PC-9 (cell line): ENCODE data around the gene TMTC2. TPM values are rescaled to one million over a fixed set of nuclear protein-coding genes. Genes with fewer than 3 reads are reported as not detected.

Experiments used
- BruUV-seq: library from RNA; stranded (reverse); fragments of 400-500 nt; replicated peaks from 2 replicates; lab custom pipeline; 2021; lab: Mats Ljungman, UMichigan
- CTCF ChIA-PET: fragments of 300-600 bp; sonication (Branson Sonifier 250); formaldehyde crosslinking; loops from one replicate; lab custom pipeline; 2022; ENCODE audit warnings: antibody characterized with exemption; lab: Charles Lee
- POLR2A ChIA-PET: fragments of 300-600 bp; sonication (Branson Sonifier 250); formaldehyde crosslinking; loops from one replicate; lab custom pipeline; 2022; ENCODE audit warnings: antibody characterized with exemption; ENCODE audit not compliant: unreplicated experiment; lab: Charles Lee
- DNase-seq, 2 experiments: peaks; one replicate each; pipeline versions ENCODE4 v3.0.0 to v3.0.0-alpha.2; 2015 to 2022; ENCODE audit warnings: mixed read lengths in 1 of 2
- H2AFZ ChIP-seq: fragments of 200-600 bp; sonication (generic); 2 replicates; pipeline ENCODE4 v1.8.1; 2017; ENCODE audit warnings: antibody characterized with exemption
- H3F3A ChIP-seq: fragments of 200-600 bp; sonication (generic); 2 replicates; pipeline ENCODE4 v1.8.1; 2017; ENCODE audit warnings: antibody characterized with exemption, mild to moderate bottlenecking, low read depth; ENCODE audit not compliant: insufficient read depth
- H3K27ac ChIP-seq: fragments of 200-600 bp; sonication (generic); 2 replicates; pipeline ENCODE4 v1.6.1; 2016; ENCODE audit warnings: mixed run types
- H3K27me3 ChIP-seq: fragments of 200-600 bp; sonication (generic); 2 replicates; pipeline ENCODE4 v1.6.1; 2016; ENCODE audit warnings: low read depth, mixed run types; ENCODE audit not compliant: insufficient read depth
- H3K36me3 ChIP-seq: fragments of 200-600 bp; sonication (generic); 2 replicates; pipeline ENCODE4 v1.6.1; 2016; ENCODE audit warnings: low read depth, mixed run types
- H3K4me1 ChIP-seq: fragments of 200-600 bp; sonication (generic); replicated peaks from 2 replicates; pipeline ENCODE4 v1.6.1; 2016; ENCODE audit warnings: mixed run types; ENCODE audit not compliant: insufficient read depth
- H3K4me2 ChIP-seq: fragments of 200-600 bp; sonication (generic); 2 replicates; pipeline ENCODE4 v1.6.1; 2017; ENCODE audit warnings: mixed run types
- H3K4me3 ChIP-seq: fragments of 200-600 bp; sonication (generic); 2 replicates; pipeline ENCODE4 v1.6.1; 2016; ENCODE audit warnings: mixed run types
- H3K79me2 ChIP-seq: fragments of 200-600 bp; sonication (generic); 2 replicates; pipeline ENCODE4 v1.6.1; 2017; ENCODE audit warnings: low read depth, mixed run types
- H3K9me2 ChIP-seq: fragments of 200-600 bp; sonication (generic); 2 replicates; pipeline ENCODE4 v1.8.1; 2017; ENCODE audit warnings: mild to moderate bottlenecking; ENCODE audit not compliant: insufficient read depth
- H3K9me3 ChIP-seq: fragments of 200-600 bp; sonication (generic); 2 replicates; pipeline ENCODE4 v1.8.1; 2016; ENCODE audit warnings: low read depth; ENCODE audit not compliant: insufficient read depth
- H4K20me1 ChIP-seq: fragments of 200-600 bp; sonication (generic); 2 replicates; pipeline ENCODE4 v1.8.1; 2017; ENCODE audit not compliant: insufficient read depth
- CTCF ChIP-seq: fragments of 200-600 bp; sonication (generic); conservative IDR thresholded peaks from 2 replicates; pipeline ENCODE4 v1.6.1; 2017; ENCODE audit warnings: mixed run types, antibody characterized with exemption, mild to moderate bottlenecking, moderate library complexity
- EZH2 ChIP-seq: fragments of 200-600 bp; sonication (generic); IDR thresholded peaks from 2 replicates; pipeline ENCODE4 v1.8.0; 2017; ENCODE audit warnings: antibody characterized with exemption, low read depth
- intact Hi-C: fragments of 100-400 bp; cut with micrococcal nuclease; formaldehyde crosslinking; loops from one replicate; pipeline ENCODE4 v1.10.0; 2022; ENCODE audit not compliant: unreplicated experiment
- total RNA-seq: library from RNA; stranded (reverse); gene quantifications from 2 replicates; pipeline ENCODE4 v1.2.3, GENCODE V29; 2021

TMTC2 gene
- total RNA-seq, 1 experiment from 2014 or later = 8.6 TPM

GRCh38 chr12:82866946-82867345 lies 180.2 kb downstream of the TMTC2 start:
- Histone ChIP-seq H3K36me3 (no peaks in the 10 kb centered on the region), H3K4me3 (no peak overlapping the region), H3K4me2 (no peak overlapping the region), H2AFZ (no peak overlapping the region), H3K79me2 (no peaks in the 10 kb centered on the region), H3K27me3 (no peaks in the 10 kb centered on the region), H3K4me1 (no peaks in the 10 kb centered on the region), H3K27ac (no peak overlapping the region), H3K9me2 (no peaks in the 10 kb centered on the region; the same call in 1 of the 2 replicates), H4K20me1 (no peaks in the 10 kb centered on the region), H3F3A (no peaks in the 10 kb centered on the region), H3K9me3 (no peaks in the 10 kb centered on the region)
- intact Hi-C loops = no loop called here
- ChIA-PET CTCF (no interaction called here), POLR2A (no interaction called here)
- no TSS peak for BruUV-seq
- no peak for DNase-seq
- TF ChIP-seq CTCF (no peak), EZH2 (no peak)

GRCh38 chr12:82867762-82868500 lies 181.2 kb downstream of the TMTC2 start:
- CTCF ChIA-PET = no interaction called here
- no peak overlapping the region for H3K27ac ChIP-seq
- no peaks in the 10 kb centered on the region for H3K36me3 ChIP-seq
- no peak for DNase-seq
- no peak overlapping the region for H3K4me2 ChIP-seq
- H3K9me2 ChIP-seq = no peaks in the 10 kb centered on the region; the same call in 1 of the 2 replicates
- intact Hi-C loops = no loop called here
- no peaks in the 10 kb centered on the region for H4K20me1 ChIP-seq
- POLR2A ChIA-PET = no interaction called here
- H3K9me3 ChIP-seq = no peaks in the 10 kb centered on the region
- no peaks in the 10 kb centered on the region for H3K79me2 ChIP-seq
- H3K4me1 ChIP-seq = no peaks in the 10 kb centered on the region
- no TSS peak for BruUV-seq
- TF ChIP-seq CTCF (no peak), EZH2 (no peak)
- no peaks in the 10 kb centered on the region for H3F3A ChIP-seq
- no peak overlapping the region for H3K4me3 ChIP-seq
- no peaks in the 10 kb centered on the region for H3K27me3 ChIP-seq
- no peak overlapping the region for H2AFZ ChIP-seq

- Histone ChIP-seq H3K79me2 (no peaks in the 10 kb centered on the region), H3K27ac (no peak overlapping the region), H3K9me3 (no peaks in the 10 kb centered on the region), H3F3A (no peaks in the 10 kb centered on the region), H3K27me3 (no peaks in the 10 kb centered on the region), H3K4me2 (no peak overlapping the region), H3K4me3 (no peak overlapping the region), H3K36me3 (no peaks in the 10 kb centered on the region), H3K9me2 (no peaks in the 10 kb centered on the region; the same call in 1 of the 2 replicates), H4K20me1 (no peaks in the 10 kb centered on the region), H2AFZ (no peak overlapping the region), H3K4me1 (no peaks in the 10 kb centered on the region)
- BruUV-seq = no TSS peak
- DNase-seq = no peak
- intact Hi-C loops = no loop called here
- CTCF ChIA-PET = no interaction called here
- POLR2A ChIA-PET = interaction anchor here (0.7 kb wide), 1 partner anchor 250 kb away, joined by 3 read pairs; no protein-coding TSS in a partner anchor
- TF ChIP-seq EZH2 (no peak), CTCF (no peak)
Observed at GRCh38 chr12:82870771-82871377, 184.2 kb downstream of the TMTC2 start.
